ENCODE results near the gene GFRA1. TPM values are rescaled to one million over a fixed set of nuclear protein-coding genes. Genes with fewer than 3 reads are reported as not detected.
A peak's percentile ranks its signal among the peaks of the same experiment; 100 is the strongest.

GFRA1 gene
- total and polyA plus RNA-seq, 2 experiments from 2014 or later, result 1.7 to 5.0 TPM

- Histone ChIP-seq H3K4me1 (ENCODE audit: low read depth) (no peaks in the 10 kb centered on the region), H3K27me3 (peaks cover 52% of the 10 kb centered on the region), H3K9me3 (ENCODE audit: low read depth) (no peaks in the 10 kb centered on the region), H3K27ac (no peak overlapping the region), H3K36me3 (no peaks in the 10 kb centered on the region), H3K4me3 (no peak overlapping the region)
- DNase-seq (ENCODE audit: low read depth in 1 of 2, low spot score in 1 of 2), result no peak
- TF ChIP-seq CTCF (IDR thresholded peaks at IDR 0.05; ENCODE audit: low read depth, low read length), result no peak
Observed at GRCh38 chr10:116278846-116279245, 5.8 kb upstream of the GFRA1 start.

GRCh38 chr10:116276981-116277380 lies 4.0 kb upstream of the GFRA1 start:
- H3K4me3 ChIP-seq, result no peak overlapping the region
- H3K9me3 ChIP-seq (ENCODE audit: low read depth), result no peaks in the 10 kb centered on the region
- H3K4me1 ChIP-seq (ENCODE audit: low read depth), result no peaks in the 10 kb centered on the region
- H3K27me3 ChIP-seq, result peaks cover 65% of the 10 kb centered on the region
- no peak for TF ChIP-seq CTCF (IDR thresholded peaks at IDR 0.05; ENCODE audit: low read depth, low read length)
- no peak overlapping the region for H3K27ac ChIP-seq
- no peaks in the 10 kb centered on the region for H3K36me3 ChIP-seq
- no peak for DNase-seq (ENCODE audit: low read depth in 1 of 2, low spot score in 1 of 2)

- peak overlapping the region; percentile 45 for H3K4me3 ChIP-seq
- no peaks in the 10 kb centered on the region for H3K9me3 ChIP-seq (ENCODE audit: low read depth)
- TF ChIP-seq CTCF (IDR thresholded peaks at IDR 0.05; ENCODE audit: low read depth, low read length), result no peak
- no peaks in the 10 kb centered on the region for H3K4me1 ChIP-seq (ENCODE audit: low read depth)
- peak in 1 of 2 donors; percentile 45 for DNase-seq (ENCODE audit: low read depth in 1 of 2, low spot score in 1 of 2)
- H3K36me3 ChIP-seq, result no peaks in the 10 kb centered on the region
- H3K27me3 ChIP-seq, result peaks cover 92% of the 10 kb centered on the region
- no peak overlapping the region for H3K27ac ChIP-seq
Observed at GRCh38 chr10:116274064-116274904, 1.3 kb upstream of the GFRA1 start.

- peak in 1 of 2 donors; percentile 39 for DNase-seq (ENCODE audit: low read depth in 1 of 2, low spot score in 1 of 2)
- Histone ChIP-seq H3K27ac (no peak overlapping the region), H3K36me3 (no peaks in the 10 kb centered on the region), H3K4me3 (peak overlapping the region; percentile 45), H3K4me1 (ENCODE audit: low read depth) (no peaks in the 10 kb centered on the region), H3K27me3 (peaks cover 100% of the 10 kb centered on the region), H3K9me3 (ENCODE audit: low read depth) (no peaks in the 10 kb centered on the region)
- no peak for TF ChIP-seq CTCF (IDR thresholded peaks at IDR 0.05; ENCODE audit: low read depth, low read length)
Observed at GRCh38 chr10:116271593-116272439, 1.2 kb downstream of the GFRA1 start.

- peaks cover 100% of the 10 kb centered on the region for H3K27me3 ChIP-seq
- DNase-seq (ENCODE audit: low read depth in 1 of 2, low spot score in 1 of 2), result peak in 1 of 2 donors; percentile 44
- H3K4me1 ChIP-seq (ENCODE audit: low read depth), result no peaks in the 10 kb centered on the region
- TF ChIP-seq CTCF (IDR thresholded peaks at IDR 0.05; ENCODE audit: low read depth, low read length), result no peak
- no peaks in the 10 kb centered on the region for H3K36me3 ChIP-seq
- peak overlapping the region; percentile 45 for H3K4me3 ChIP-seq
- H3K9me3 ChIP-seq (ENCODE audit: low read depth), result no peaks in the 10 kb centered on the region
- H3K27ac ChIP-seq, result no peak overlapping the region
Observed at GRCh38 chr10:116270771-116271592, 2.0 kb downstream of the GFRA1 start.

Measured in cardiac muscle cell (in vitro differentiated cells and primary cell).